Epithelial cell of proximal tubule (primary cell): ENCODE results near the gene CAMTA1. TPM values are rescaled to one million over a fixed set of nuclear protein-coding genes. Genes with fewer than 3 reads are reported as not detected.

Experiments used
- DNase-seq: peaks from one replicate; pipeline ENCODE4 v3.0.0-alpha.2; 2011; ENCODE audit warnings: low read depth
- H3K4me3 ChIP-seq: 2 replicates; pipeline ENCODE4 v1.5.1; 2011; ENCODE audit warnings: low read depth, mild to moderate bottlenecking, low read length
- CTCF ChIP-seq: conservative IDR thresholded peaks from 2 replicates; pipeline ENCODE4 v1.5.1; 2012; ENCODE audit warnings: low read depth, mild to moderate bottlenecking, low read length
- total RNA-seq: library from RNA; depleted of rRNA; stranded (reverse); fragments of >200 nt; gene quantifications from 2 replicates; pipeline ENCODE4 v1.2.3, GENCODE V29; 2015

Gene CAMTA1
- total RNA-seq, 1 donor from 2014 or later = 79.2 TPM

- TF ChIP-seq CTCF = no peak
- DNase-seq = no peak
These were observed 467.3 kb downstream of the CAMTA1 start for GRCh38 chr1:7252411-7253117.

GRCh38 chr1:7253118-7253480 lies 467.8 kb downstream of the CAMTA1 start:
- TF ChIP-seq CTCF = no peak

More at GRCh38 chr1:7252411-7253117, 467.3 kb downstream of the CAMTA1 start:
- no peak overlapping the region for H3K4me3 ChIP-seq

GRCh38 chr1:7253988-7254587 lies 468.8 kb downstream of the CAMTA1 start:
- no peak for DNase-seq
- H3K4me3 ChIP-seq = no peak overlapping the region
- TF ChIP-seq CTCF = no peak

More at GRCh38 chr1:7253118-7253480, 467.8 kb downstream of the CAMTA1 start:
- DNase-seq = no peak
- no peak overlapping the region for H3K4me3 ChIP-seq

- TF ChIP-seq CTCF = no peak
- DNase-seq = no peak
These were observed 470.2 kb downstream of the CAMTA1 start for GRCh38 chr1:7255303-7256058.

GRCh38 chr1:7256526-7256925 lies 471.3 kb downstream of the CAMTA1 start:
- TF ChIP-seq CTCF = no peak

More at GRCh38 chr1:7255303-7256058, 470.2 kb downstream of the CAMTA1 start:
- no peak overlapping the region for H3K4me3 ChIP-seq

GRCh38 chr1:7257225-7257624 lies 472.0 kb downstream of the CAMTA1 start:
- no peak for DNase-seq
- no peak overlapping the region for H3K4me3 ChIP-seq
- TF ChIP-seq CTCF = no peak

More at GRCh38 chr1:7256526-7256925, 471.3 kb downstream of the CAMTA1 start:
- H3K4me3 ChIP-seq = no peak overlapping the region
- DNase-seq = no peak
